Natural killer cell treated with Interleukin-12 subunit alpha and Interleukin-12 subunit beta and Interleukin-15 and Interleukin-18, amount 100 ng/mL, for 72 hours (primary cell): ENCODE measurements around the gene SCARF1. TPM values are rescaled to one million over a fixed set of nuclear protein-coding genes. Genes with fewer than 3 reads are reported as not detected.

Experiments
- ATAC-seq, 2 donors: fragments of 150-1000 bp; cut with Tn5 transposase in 1 of 2; sonication (Bioruptor Pico), chemical (Tn5 transposase) in 1 of 2; 2 replicates each; pipeline ENCODE4 v1.10.0; 2021
- DNase-seq: peaks from one replicate; pipeline ENCODE4 v3.0.0; 2022; ENCODE audit warnings: low spot score
- H3K27ac Mint-ChIP-seq, 2 donors: 1 replicate in 1 of 2; 2 replicates in 1 of 2; pipeline ENCODE4 v1.8.0; 2022; ENCODE audit warnings: mixed read lengths in 2 of 2, mild to moderate bottlenecking in 1 of 2, moderate library complexity in 1 of 2
- H3K27me3 Mint-ChIP-seq, 2 donors: 1 replicate in 1 of 2; 2 replicates in 1 of 2; pipeline ENCODE4 v1.8.0; 2022; ENCODE audit warnings: mixed read lengths in 2 of 2
- H3K36me3 Mint-ChIP-seq: one replicate; pipeline ENCODE4 v1.8.0; 2022; ENCODE audit warnings: mixed read lengths
- H3K4me1 Mint-ChIP-seq, 2 donors: 1 replicate in 1 of 2; 2 replicates in 1 of 2; pipeline ENCODE4 v1.8.0; 2022; ENCODE audit warnings: low read depth in 2 of 2, mixed read lengths in 2 of 2, mild to moderate bottlenecking in 1 of 2
- H3K4me3 Mint-ChIP-seq: one replicate; pipeline ENCODE4 v1.8.0; 2022; ENCODE audit warnings: mixed read lengths
- H3K9me3 Mint-ChIP-seq: 2 replicates; pipeline ENCODE4 v1.8.0; 2022; ENCODE audit warnings: mixed read lengths
- total RNA-seq, 2 donors: library from RNA; stranded (reverse); gene quantifications; one replicate each; pipeline ENCODE4 v1.2.3, GENCODE V29; 2022

Gene SCARF1
- total RNA-seq, 2 donors from 2014 or later, result 3.6 to 4.1 TPM

DNA sequence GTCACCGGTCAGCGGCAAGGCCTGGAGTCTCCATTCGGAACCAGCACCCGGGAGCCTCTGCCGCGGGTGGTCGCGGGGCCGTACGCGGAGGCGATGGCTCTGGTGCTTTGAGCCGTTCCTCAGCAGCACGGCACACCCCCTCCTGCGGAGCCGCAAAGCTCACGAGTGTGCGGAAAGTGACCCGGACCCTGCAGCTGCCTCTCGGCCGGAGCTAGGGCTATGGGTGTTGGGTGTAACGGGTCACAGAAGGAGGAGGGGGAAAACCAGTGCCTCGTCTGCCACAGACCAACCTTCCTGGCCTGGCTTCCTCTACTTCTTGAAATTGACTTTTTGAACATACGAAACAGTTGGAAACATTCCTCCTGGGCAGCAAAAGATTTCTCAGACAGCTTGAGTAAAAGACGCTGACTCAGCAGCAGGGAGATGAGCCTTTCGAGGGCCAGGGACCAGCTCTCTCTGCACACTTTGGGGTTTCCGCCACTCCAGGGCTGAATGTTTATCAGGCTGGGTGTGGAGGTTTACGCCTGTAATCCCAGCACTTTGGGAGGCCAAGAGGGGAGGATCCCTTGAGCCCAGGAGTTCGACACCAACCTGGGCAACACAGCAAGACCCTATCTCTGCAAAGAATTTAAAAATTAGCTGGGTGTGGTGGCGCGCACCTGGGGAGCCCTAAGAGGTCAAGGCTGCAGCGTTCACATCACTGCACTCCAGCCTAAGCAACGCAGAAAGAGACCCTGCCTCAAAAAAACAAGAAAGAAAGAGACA lies 56.5 kb downstream of the SCARF1 start:
- DNase-seq, result no peak
- Mint-ChIP-seq H3K27me3 (no peaks in the 10 kb centered on the region), H3K9me3 (no peaks in the 10 kb centered on the region), H3K4me3 (no peak overlapping the region), H3K27ac (no peak overlapping the region), H3K4me1 (peaks cover 0 to 2% of the 10 kb centered on the region in 2 donors), H3K36me3 (no peaks in the 10 kb centered on the region)
- no peak for ATAC-seq

DNA sequence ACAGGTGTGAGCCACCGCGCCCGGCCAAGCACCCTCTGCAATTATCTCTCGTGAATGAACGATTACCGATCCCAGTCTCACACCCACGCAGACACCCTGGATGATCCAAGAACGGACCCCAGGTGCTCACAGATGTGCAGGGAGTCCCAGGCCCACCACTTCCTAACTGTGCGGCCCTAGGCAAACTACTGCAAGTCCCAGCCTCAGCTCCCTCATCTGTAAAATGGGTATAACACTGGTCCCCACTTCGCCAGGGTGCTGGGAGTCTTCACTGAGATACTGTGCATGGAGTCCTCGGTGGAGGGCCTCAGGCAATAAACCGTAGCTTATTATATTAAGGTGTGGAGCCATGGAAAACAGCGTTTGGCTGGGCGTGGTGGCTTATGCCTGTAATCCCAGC lies 61.4 kb downstream of the SCARF1 start:
- Mint-ChIP-seq H3K4me1 (peaks cover 0 to 2% of the 10 kb centered on the region in 2 donors), H3K36me3 (no peaks in the 10 kb centered on the region), H3K27ac (no peak overlapping the region), H3K27me3 (no peaks in the 10 kb centered on the region), H3K9me3 (no peaks in the 10 kb centered on the region), H3K4me3 (no peak overlapping the region)
- ATAC-seq, result no peak
- no peak for DNase-seq

Other genes starting within 250 kb of the SCARF1 start
- gene YWHAE, start 245.5 kb downstream of the SCARF1 start, total RNA-seq, result 100 to 1,000 TPM; 365 to 407 TPM
- 10 to 100 TPM; 18.1 to 36.4 TPM for gene CRK, start 189.5 kb downstream of the SCARF1 start, total RNA-seq
- 10 to 100 TPM; 16.8 to 54.5 TPM for gene MYO1C, start 153.0 kb downstream of the SCARF1 start, total RNA-seq
- gene INPP5K, start 129.1 kb downstream of the SCARF1 start, total RNA-seq, result 10 to 100 TPM; 34.9 to 43.8 TPM
- 10 to 100 TPM; 68.4 to 78.4 TPM for gene PITPNA, start 82.9 kb downstream of the SCARF1 start, total RNA-seq
- 1 to 10 TPM; 4.9 to 5.0 TPM for gene SLC43A2, start 16.9 kb downstream of the SCARF1 start, total RNA-seq
- gene RILP, start 4.1 kb upstream of the SCARF1 start, total RNA-seq, result 1 to 10 TPM; 1.2 to 3.1 TPM
- 100 to 1,000 TPM; 348 to 422 TPM for gene PRPF8, start 39.1 kb upstream of the SCARF1 start, total RNA-seq
- gene TLCD2, start 64.6 kb upstream of the SCARF1 start, total RNA-seq, result under 1 TPM; 0.17 to 0.78 TPM
- 10 to 100 TPM; 17.9 to 30.9 TPM for gene WDR81, start 79.0 kb upstream of the SCARF1 start, total RNA-seq
- gene SERPINF2, start 97.1 kb upstream of the SCARF1 start, total RNA-seq, result under 1 TPM in 1 of 2 donors, not detected in 1; 0.24 TPM
- not detected for gene SERPINF1, start 116.3 kb upstream of the SCARF1 start, total RNA-seq
- 10 to 100 TPM; 28.4 to 35.7 TPM for gene SMYD4, start 184.2 kb upstream of the SCARF1 start, total RNA-seq
- gene RPA1, start 184.3 kb upstream of the SCARF1 start, total RNA-seq, result 100 to 1,000 TPM; 144 to 169 TPM